MM.1S (cell line): Measurements from ENCODE around the gene MICU1.

ENCODE experiments used
- DNase-seq: peaks from one replicate; pipeline ENCODE4 v3.0.0-alpha.2; 2015
- H2AFZ ChIP-seq: fragments of 300-600 bp; sonication (generic); 2 replicates; pipeline ENCODE4 v1.6.0; 2016; ENCODE audit warnings: antibody characterized with exemption, low read length
- H3F3A ChIP-seq: fragments of 300-600 bp; sonication (generic); 2 replicates; pipeline ENCODE4 v1.6.1; 2016; ENCODE audit warnings: mild to moderate bottlenecking, antibody characterized with exemption, low read length, moderate library complexity, mixed read lengths; ENCODE audit not compliant: insufficient read depth
- H3K27ac ChIP-seq: fragments of 300-600 bp; sonication (generic); 2 replicates; pipeline ENCODE4 v1.5.1; 2016; ENCODE audit warnings: mild to moderate bottlenecking, low read length
- H3K27me3 ChIP-seq: fragments of 300-600 bp; sonication (generic); replicated peaks from 2 replicates; pipeline ENCODE4 v1.6.0; 2016; ENCODE audit warnings: low read length; ENCODE audit not compliant: insufficient read depth
- H3K36me3 ChIP-seq: fragments of 300-600 bp; sonication (generic); replicated peaks from 2 replicates; pipeline ENCODE4 v1.6.1; 2016; ENCODE audit warnings: mild to moderate bottlenecking, low read length, mixed read lengths; ENCODE audit not compliant: insufficient read depth
- H3K4me1 ChIP-seq: fragments of 300-600 bp; sonication (generic); 2 replicates; pipeline ENCODE4 v1.6.1; 2016; ENCODE audit warnings: low read length, mixed read lengths
- H3K4me2 ChIP-seq: fragments of 300-600 bp; sonication (generic); 2 replicates; pipeline ENCODE4 v1.6.0; 2016; ENCODE audit warnings: low read depth, low read length
- H3K4me3 ChIP-seq: fragments of 300-600 bp; sonication (generic); 2 replicates; pipeline ENCODE4 v1.5.1; 2016; ENCODE audit warnings: low read length, mixed read lengths
- H3K79me2 ChIP-seq: fragments of 300-600 bp; sonication (generic); 2 replicates; pipeline ENCODE4 v1.6.1; 2016; ENCODE audit warnings: mixed run types, low read length, mixed read lengths
- H3K9ac ChIP-seq: fragments of 300-600 bp; sonication (generic); 2 replicates; pipeline ENCODE4 v1.6.1; 2016; ENCODE audit warnings: low read length, mixed read lengths
- H3K9me2 ChIP-seq: fragments of 300-600 bp; sonication (generic); replicated peaks from 2 replicates; pipeline ENCODE4 v1.6.1; 2016; ENCODE audit warnings: mild to moderate bottlenecking, low read length, mixed read lengths; ENCODE audit not compliant: insufficient read depth
- H3K9me3 ChIP-seq: fragments of 300-600 bp; sonication (generic); replicated peaks from 2 replicates; pipeline ENCODE4 v1.6.1; 2016; ENCODE audit warnings: mild to moderate bottlenecking, low read length, mixed read lengths; ENCODE audit not compliant: insufficient read depth
- H4K20me1 ChIP-seq: fragments of 300-600 bp; sonication (generic); 2 replicates; pipeline ENCODE4 v1.6.1; 2016; ENCODE audit warnings: mild to moderate bottlenecking, low read length, moderate library complexity, mixed read lengths; ENCODE audit not compliant: insufficient read depth
- CTCF ChIP-seq: fragments of 300-600 bp; sonication (generic); IDR thresholded peaks from 2 replicates; pipeline ENCODE4 v1.5.1; 2016; ENCODE audit warnings: antibody characterized with exemption, low read length, mixed read lengths
- EZH2 ChIP-seq: fragments of 300-600 bp; sonication (generic); optimal IDR thresholded peaks from 2 replicates; pipeline ENCODE3; 2017; ENCODE audit warnings: low read depth, mild to moderate bottlenecking, antibody characterized with exemption, low read length, mixed read lengths
- EZH2phosphoT487 ChIP-seq: fragments of 300-600 bp; sonication (generic); IDR thresholded peaks from 2 replicates; pipeline ENCODE4 v1.6.1; 2018; ENCODE audit warnings: antibody characterized with exemption, low read length

Gene MICU1

GRCh38 chr10:72564596-72564995 is 61.3 kb downstream of the MICU1 start:
- Histone ChIP-seq H3K4me2 (no peak overlapping the region), H3K4me1 (peaks cover 25% of the 10 kb centered on the region), H3K27me3 (no peaks in the 10 kb centered on the region), H3K27ac (no peak overlapping the region), H2AFZ (no peak overlapping the region), H3K9me2 (no peaks in the 10 kb centered on the region), H3K9ac (no peak overlapping the region), H3K4me3 (no peak overlapping the region), H3K36me3 (no peaks in the 10 kb centered on the region), H3K9me3 (no peaks in the 10 kb centered on the region), H3K79me2 (no peaks in the 10 kb centered on the region), H4K20me1 (no peaks in the 10 kb centered on the region), H3F3A (peaks cover 29% of the 10 kb centered on the region)
- no peak for TF ChIP-seq CTCF
- no peak for TF ChIP-seq EZH2phosphoT487
- no peak for TF ChIP-seq EZH2
- no peak for DNase-seq

DNA sequence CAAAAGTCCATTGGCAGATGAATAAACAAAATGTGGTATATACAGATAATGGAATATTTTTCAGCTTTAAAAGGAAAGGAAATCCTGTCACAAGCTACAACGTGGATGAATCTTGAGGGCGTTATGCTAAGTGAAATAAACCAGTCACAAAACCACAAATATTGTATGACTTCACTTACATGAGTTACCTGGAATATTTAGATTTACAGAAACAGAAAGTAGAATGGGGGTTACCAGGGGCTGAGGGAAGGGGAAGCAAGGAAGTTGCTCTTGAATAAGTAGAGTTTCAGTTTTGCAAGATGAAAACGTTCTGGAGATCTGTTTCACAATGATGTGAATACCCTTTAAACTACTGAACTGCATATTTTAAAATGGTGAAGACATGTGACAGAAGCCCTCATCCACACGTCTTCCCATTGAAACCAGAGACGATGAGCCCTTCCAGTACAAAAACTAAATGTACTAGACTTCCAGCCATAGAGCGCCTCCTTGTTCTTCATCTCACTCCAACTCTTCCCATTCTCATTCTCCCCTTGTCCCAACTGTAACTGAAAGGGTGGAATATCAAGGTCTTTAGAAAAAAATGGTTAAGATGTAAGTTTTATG is 62.4 kb downstream of the MICU1 start:
- H3K9me3 ChIP-seq, result no peaks in the 10 kb centered on the region
- peaks cover 29% of the 10 kb centered on the region for H3F3A ChIP-seq
- peak overlapping the region; percentile 65 for H3K27ac ChIP-seq
- peak overlapping the region; percentile 21; the same call in 1 of the 2 replicates for H3K4me3 ChIP-seq
- H3K36me3 ChIP-seq, result no peaks in the 10 kb centered on the region
- no peaks in the 10 kb centered on the region for H3K79me2 ChIP-seq
- peak overlapping the region; percentile 53 for H3K4me2 ChIP-seq
- H3K27me3 ChIP-seq, result no peaks in the 10 kb centered on the region
- no peak overlapping the region; the same call in 1 of the 2 replicates for H3K9ac ChIP-seq
- H3K9me2 ChIP-seq, result no peaks in the 10 kb centered on the region
- peaks cover 25% of the 10 kb centered on the region for H3K4me1 ChIP-seq
- H2AFZ ChIP-seq, result no peak overlapping the region
- no peaks in the 10 kb centered on the region for H4K20me1 ChIP-seq
- TF ChIP-seq EZH2, result no peak
- no peak for TF ChIP-seq EZH2phosphoT487
- no peak for TF ChIP-seq CTCF
- peak; percentile 87 for DNase-seq

- H3K9me2 ChIP-seq, result no peaks in the 10 kb centered on the region
- H3K79me2 ChIP-seq, result no peaks in the 10 kb centered on the region
- H2AFZ ChIP-seq, result no peak overlapping the region
- peak; percentile 78 for DNase-seq
- no peak overlapping the region; the same call in 1 of the 2 replicates for H3K9ac ChIP-seq
- no peak for TF ChIP-seq EZH2phosphoT487
- TF ChIP-seq CTCF, result no peak
- TF ChIP-seq EZH2, result no peak
- peak overlapping the region; percentile 62; the same call in 1 of the 2 replicates for H3K4me2 ChIP-seq
- H3K27ac ChIP-seq, result peak overlapping the region; percentile 65; the same call in 1 of the 2 replicates
- H3K4me1 ChIP-seq, result peaks cover 25% of the 10 kb centered on the region
- H3K4me3 ChIP-seq, result no peak overlapping the region; the same call in 1 of the 2 replicates
- no peaks in the 10 kb centered on the region for H3K9me3 ChIP-seq
- no peaks in the 10 kb centered on the region for H4K20me1 ChIP-seq
- peaks cover 29% of the 10 kb centered on the region for H3F3A ChIP-seq
- H3K36me3 ChIP-seq, result no peaks in the 10 kb centered on the region
- H3K27me3 ChIP-seq, result no peaks in the 10 kb centered on the region
These were observed 64.1 kb downstream of the MICU1 start for GRCh38 chr10:72561745-72562166.
